ENCODE measurements around the gene BRD1.

GRCh38 chr22:49810363-49811019, 17.2 kb downstream of the BRD1 start:
- TF ChIP-seq, protein P1, sequence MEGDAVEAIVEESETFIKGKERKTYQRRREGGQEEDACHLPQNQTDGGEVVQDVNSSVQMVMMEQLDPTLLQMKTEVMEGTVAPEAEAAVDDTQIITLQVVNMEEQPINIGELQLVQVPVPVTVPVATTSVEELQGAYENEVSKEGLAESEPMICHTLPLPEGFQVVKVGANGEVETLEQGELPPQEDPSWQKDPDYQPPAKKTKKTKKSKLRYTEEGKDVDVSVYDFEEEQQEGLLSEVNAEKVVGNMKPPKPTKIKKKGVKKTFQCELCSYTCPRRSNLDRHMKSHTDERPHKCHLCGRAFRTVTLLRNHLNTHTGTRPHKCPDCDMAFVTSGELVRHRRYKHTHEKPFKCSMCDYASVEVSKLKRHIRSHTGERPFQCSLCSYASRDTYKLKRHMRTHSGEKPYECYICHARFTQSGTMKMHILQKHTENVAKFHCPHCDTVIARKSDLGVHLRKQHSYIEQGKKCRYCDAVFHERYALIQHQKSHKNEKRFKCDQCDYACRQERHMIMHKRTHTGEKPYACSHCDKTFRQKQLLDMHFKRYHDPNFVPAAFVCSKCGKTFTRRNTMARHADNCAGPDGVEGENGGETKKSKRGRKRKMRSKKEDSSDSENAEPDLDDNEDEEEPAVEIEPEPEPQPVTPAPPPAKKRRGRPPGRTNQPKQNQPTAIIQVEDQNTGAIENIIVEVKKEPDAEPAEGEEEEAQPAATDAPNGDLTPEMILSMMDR (conservative IDR thresholded peaks at IDR 0.05 in 1 of 2, IDR thresholded peaks at IDR 0.05 in 1 of 2; ENCODE audit: extremely low read depth in 1 of 2, insufficient read depth in 1 of 2, low read depth in 1 of 2, low read length in 2 of 2) = no peak
- no peak for TF ChIP-seq EZH2 (IDR thresholded peaks at IDR 0.05; ENCODE audit: borderline replicate concordance, low read length)
